Inflammatory macrophage treated with lipopolysaccharide for 1 hour (primary cell): ENCODE results near the gene TMEM235.
A peak's percentile ranks its signal among the peaks of the same experiment; 100 is the strongest.

Source experiments
- DNase-seq, 2 donors: peaks; one replicate each; pipeline ENCODE4 v3.0.0-alpha.2; 2020 to 2022

Gene TMEM235

GRCh38 chr17:78230996-78231935, at the start of gene TMEM235:
TSS of gene TMEM235 (plus strand) at chr17:78231631. CDS start at chr17:78232024, 393 bp downstream.
- no peak for DNase-seq

- DNase-seq, result no peak
Observed at GRCh38 chr17:78182504-78182903, 48.9 kb upstream of the TMEM235 start.

- DNase-seq, result no peak
Observed at GRCh38 chr17:78183916-78184315, 47.5 kb upstream of the TMEM235 start.

DNA sequence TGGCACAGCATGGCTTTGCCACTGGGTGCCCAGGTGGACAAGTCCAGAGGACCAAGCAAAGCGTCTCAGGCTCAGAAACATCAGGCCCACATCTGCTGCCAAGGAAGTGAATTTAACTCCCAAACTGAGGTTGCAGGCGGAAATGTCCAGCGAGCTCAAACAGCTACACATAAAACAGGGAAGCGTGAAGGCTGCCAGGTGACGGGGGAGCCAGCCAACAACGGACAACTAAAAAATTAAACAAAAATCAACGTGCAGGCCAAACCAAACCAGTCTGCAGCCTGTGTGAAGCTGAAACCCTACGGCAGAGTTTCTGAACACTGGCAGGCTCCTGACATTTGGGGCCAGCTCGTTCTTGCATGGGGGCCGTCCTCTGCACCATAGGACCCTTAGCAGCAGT, 47.1 kb upstream of the TMEM235 start:
- DNase-seq, result no peak

- no peak for DNase-seq
Observed at GRCh38 chr17:78184868-78185267, 46.6 kb upstream of the TMEM235 start.

- peak; percentile 49 to 64 for DNase-seq
Observed at GRCh38 chr17:78185981-78186691, 45.3 kb upstream of the TMEM235 start.

DNA sequence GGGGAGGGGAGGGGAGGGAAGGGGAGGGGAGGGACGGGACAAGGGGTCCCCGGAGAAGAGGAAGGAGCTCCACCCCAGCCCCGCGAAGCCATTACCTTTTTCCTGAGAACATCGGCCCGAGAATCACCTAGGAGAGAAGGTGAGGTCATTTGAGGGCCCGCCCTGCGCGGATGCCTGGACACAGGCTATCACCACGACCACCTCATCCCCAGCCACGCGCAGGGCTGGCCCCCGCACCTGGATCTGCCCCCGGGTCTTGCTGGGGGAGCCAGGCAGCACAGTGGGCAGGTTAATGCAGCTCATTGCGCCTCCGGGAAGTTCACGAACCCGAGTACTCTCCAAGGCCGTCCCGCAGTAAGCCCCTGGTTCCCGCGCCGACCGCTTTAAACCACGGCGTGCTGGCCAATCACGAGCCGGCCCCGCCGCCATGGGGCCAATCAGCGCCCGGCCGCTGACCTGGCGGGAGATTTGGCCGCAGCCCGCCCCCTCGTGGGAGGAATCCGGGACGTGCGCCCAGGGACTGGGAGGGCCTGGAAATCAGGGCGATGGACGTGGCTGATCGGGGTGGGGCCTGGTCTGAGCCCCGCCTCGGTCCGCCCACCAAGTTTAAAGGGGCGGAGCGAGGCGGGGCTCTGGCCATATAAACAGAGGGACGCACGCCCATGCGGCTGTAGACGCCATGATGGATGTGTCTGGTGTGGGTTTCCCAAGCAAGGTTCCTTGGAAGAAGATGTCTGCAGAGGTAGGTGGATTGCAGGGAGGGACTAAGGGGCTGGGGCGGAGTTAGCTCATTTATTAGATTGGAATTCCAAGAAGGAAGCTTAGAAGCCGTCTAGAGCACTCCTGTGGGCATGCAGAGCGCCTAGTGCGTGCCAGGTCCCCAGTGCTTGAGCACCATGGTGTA, 44.5 kb upstream of the TMEM235 start, which contains the start of the genes AFMID and TK1:
AFMID (plus strand) TSS at position 671 of the 904 bp plus-strand sequence; CDS start at position 680, 9 bp downstream.
TK1 (minus strand) TSS at position 361 of the 904 bp plus-strand sequence; CDS start at position 303, 58 bp downstream.
- peak; percentile 98 to 99 for DNase-seq

GRCh38 chr17:78196716-78197115, 34.7 kb upstream of the TMEM235 start:
- DNase-seq, result no peak

DNA sequence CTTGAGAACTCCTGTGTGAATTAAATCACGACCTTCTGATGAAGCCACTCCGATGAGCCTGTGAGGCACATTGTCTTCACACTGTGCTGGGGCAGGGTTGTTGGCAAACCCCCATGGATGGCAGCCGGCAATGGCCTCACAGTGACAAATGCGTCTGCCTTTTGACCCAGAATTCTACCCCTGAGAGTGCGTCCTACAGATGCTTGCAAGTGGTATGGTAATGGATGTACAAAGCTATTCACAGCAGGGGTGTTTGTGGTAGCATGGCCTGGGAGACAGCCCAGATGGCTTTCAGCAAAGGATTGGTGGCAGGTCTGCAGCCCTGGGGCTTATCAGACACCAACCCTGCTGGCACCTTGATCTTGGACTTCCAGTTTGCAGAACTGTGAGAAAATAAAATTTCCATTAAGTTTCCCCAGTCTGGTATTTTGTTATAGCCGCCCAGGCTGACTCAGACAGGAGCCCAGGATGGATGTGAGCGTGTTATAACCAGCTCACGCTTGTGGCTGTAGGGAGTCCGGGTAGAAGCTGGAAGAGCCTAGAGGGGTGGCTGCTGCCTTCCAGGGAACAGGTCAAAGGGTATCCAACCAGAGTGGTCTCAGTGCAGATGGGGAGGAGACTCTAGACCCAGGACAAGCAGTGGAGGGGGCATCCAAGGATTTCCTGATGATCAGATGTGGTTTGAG, 34.1 kb upstream of the TMEM235 start:
- no peak for DNase-seq

DNA sequence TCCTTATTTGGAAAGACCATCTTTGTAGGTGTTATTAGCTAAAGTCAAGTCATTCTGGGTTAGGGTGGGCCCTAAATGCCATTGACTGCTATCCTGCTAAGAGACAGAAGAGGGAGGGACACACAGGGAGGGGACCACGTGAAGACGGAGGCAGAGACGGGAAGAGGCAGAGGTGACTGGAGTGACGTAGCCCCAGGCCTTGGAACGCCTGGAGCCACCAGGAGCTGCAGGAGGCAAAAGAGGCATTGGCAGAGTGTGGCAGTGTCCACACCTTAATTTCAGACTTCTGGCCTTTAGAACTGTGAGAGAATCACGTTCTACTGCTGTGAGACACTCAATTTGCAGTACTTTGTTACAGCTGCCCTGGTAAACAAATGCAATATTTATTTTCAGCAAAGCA, 31.0 kb upstream of the TMEM235 start:
- no peak for DNase-seq

DNA sequence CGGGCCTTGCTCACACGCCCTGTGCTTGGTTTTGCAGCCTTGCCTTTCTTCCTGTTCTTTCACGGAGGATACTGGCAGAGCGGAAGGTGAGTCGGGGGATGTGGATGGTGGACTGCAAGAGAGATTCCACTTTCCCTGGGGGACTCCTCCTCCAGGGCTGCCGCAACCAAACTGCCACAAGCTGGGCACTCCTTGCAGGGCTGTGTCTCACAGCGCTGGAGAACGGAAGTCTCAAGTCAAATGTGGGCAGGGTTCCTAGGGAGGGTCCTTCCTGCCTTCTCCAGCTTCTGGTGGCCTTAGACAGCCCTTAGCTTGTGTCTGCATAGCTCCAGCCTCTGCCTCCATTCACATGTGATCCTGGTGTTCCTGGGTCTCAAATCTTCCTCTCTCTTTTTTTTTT, 28.8 kb upstream of the TMEM235 start:
- no peak for DNase-seq

- DNase-seq, result no peak
Observed at GRCh38 chr17:78204387-78205123, 26.9 kb upstream of the TMEM235 start.

DNA sequence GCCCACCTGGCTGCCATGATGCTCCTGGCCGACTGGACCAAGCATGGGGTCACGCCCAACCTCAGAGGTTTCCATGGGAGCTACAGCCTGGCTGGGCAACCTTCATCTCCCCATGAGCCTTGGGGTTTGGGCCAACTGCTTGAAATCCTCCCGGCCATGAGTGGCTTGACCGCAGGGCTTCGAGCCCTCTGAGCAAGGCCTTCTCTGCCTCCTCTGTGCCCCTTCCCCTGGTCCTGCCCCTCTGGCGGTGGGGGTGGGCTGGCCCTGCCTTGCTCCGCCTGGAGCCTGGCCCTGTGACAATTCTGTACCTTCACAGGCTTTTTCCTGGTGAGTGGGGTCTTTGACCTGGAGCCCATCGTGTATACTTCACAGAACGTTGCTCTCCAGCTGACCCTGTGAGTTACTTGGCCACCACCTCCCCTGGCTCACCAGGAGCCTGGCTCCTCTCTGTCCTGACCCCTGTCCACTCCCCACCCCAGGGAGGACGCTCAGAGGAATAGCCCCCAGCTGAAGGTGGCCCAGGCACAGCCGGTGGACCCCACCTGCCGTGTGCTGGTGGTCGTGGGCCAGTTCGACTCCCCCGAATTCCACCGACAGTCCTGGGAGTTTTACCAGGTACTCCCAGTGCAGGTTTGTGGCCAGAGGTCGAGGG, 26.2 kb upstream of the TMEM235 start:
- DNase-seq, result no peak

- DNase-seq, result no peak
Observed at GRCh38 chr17:78206298-78206697, 25.1 kb upstream of the TMEM235 start.

DNA sequence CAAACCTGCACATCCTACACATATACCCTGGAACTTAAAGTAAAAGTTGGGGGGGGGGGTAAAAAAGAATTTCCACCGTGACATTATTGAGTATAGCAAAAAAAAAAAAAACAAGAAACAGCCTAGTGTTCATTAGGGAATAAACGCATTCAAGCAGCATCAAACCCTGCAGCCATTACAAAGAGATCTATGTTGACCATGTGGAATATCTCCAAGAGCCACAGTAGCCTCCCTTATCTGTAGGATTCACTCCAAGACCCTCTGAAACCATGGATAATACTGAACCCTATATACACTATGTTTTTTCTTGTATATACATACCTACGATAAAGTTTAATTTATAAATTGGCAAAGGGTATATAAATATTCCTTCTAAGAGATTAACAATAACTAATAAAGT, 22.9 kb upstream of the TMEM235 start:
- DNase-seq, result no peak

DNA sequence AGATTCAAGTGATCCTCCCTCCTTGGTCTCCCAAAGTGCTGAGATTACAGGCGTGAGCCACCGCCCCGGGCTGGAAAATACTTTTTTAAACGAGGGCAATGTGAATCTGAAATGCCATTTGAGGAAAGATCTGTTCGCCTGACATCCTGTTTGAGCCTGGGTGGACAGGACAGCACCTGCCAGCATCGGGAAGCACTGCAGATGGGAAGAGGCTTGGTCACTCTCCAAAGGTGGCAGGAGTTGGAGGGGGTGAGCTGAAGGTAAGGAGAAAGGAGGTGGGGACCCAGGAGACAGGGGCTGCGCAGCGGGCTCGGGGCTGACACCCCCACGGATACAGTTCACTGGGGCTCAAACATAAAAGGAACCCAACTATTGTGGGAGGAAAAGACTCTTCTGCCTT, 21.3 kb upstream of the TMEM235 start:
- DNase-seq, result no peak

GRCh38 chr17:78211032-78211431, 20.4 kb upstream of the TMEM235 start:
- no peak for DNase-seq

DNA sequence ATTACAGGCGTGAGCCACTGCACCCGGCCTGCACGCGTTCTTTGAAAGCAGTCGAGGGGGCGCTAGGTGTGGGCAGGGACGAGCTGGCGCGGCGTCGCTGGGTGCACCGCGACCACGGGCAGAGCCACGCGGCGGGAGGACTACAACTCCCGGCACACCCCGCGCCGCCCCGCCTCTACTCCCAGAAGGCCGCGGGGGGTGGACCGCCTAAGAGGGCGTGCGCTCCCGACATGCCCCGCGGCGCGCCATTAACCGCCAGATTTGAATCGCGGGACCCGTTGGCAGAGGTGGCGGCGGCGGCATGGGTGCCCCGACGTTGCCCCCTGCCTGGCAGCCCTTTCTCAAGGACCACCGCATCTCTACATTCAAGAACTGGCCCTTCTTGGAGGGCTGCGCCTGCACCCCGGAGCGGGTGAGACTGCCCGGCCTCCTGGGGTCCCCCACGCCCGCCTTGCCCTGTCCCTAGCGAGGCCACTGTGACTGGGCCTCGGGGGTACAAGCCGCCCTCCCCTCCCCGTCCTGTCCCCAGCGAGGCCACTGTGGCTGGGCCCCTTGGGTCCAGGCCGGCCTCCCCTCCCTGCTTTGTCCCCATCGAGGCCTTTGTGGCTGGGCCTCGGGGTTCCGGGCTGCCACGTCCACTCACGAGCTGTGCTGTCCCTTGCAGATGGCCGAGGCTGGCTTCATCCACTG, 17.3 kb upstream of the TMEM235 start, which contains the start of gene BIRC5:
BIRC5 (plus strand) TSS at position 238 of the 690 bp plus-strand sequence; CDS start at position 302, 64 bp downstream.
- peak; percentile 77 to 94 for DNase-seq

DNA sequence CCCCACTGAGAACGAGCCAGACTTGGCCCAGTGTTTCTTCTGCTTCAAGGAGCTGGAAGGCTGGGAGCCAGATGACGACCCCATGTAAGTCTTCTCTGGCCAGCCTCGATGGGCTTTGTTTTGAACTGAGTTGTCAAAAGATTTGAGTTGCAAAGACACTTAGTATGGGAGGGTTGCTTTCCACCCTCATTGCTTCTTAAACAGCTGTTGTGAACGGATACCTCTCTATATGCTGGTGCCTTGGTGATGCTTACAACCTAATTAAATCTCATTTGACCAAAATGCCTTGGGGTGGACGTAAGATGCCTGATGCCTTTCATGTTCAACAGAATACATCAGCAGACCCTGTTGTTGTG, 16.7 kb upstream of the TMEM235 start:
- DNase-seq, result no peak
